Astrocyte (in vitro differentiated cells and primary cell): ENCODE measurements around the gene ARPP21.

ENCODE experiments used
- EZH2 ChIP-seq: IDR thresholded peaks from 2 replicates; pipeline ENCODE4 v1.6.1; 2012; ENCODE audit warnings: mild to moderate bottlenecking, low read length, inconsistent platforms; ENCODE audit not compliant: insufficient read depth
- TF ChIP-seq, protein P1 (sequence below): IDR thresholded peaks from 2 replicates; pipeline ENCODE4 v1.5.1; 2011; ENCODE audit warnings: low read depth, mild to moderate bottlenecking, inconsistent platforms, low read length, moderate library complexity; ENCODE audit not compliant: insufficient read depth

GRCh38 chr3:35739181-35739809, 100.0 kb downstream of the ARPP21 start:
- TF ChIP-seq, protein P1, sequence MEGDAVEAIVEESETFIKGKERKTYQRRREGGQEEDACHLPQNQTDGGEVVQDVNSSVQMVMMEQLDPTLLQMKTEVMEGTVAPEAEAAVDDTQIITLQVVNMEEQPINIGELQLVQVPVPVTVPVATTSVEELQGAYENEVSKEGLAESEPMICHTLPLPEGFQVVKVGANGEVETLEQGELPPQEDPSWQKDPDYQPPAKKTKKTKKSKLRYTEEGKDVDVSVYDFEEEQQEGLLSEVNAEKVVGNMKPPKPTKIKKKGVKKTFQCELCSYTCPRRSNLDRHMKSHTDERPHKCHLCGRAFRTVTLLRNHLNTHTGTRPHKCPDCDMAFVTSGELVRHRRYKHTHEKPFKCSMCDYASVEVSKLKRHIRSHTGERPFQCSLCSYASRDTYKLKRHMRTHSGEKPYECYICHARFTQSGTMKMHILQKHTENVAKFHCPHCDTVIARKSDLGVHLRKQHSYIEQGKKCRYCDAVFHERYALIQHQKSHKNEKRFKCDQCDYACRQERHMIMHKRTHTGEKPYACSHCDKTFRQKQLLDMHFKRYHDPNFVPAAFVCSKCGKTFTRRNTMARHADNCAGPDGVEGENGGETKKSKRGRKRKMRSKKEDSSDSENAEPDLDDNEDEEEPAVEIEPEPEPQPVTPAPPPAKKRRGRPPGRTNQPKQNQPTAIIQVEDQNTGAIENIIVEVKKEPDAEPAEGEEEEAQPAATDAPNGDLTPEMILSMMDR, result no peak
- TF ChIP-seq EZH2, result no peak
